Measurements from ENCODE around the gene PDZD4. TPM values are rescaled to one million over a fixed set of nuclear protein-coding genes. Genes with fewer than 3 reads are reported as not detected.
A peak's percentile ranks its signal among the peaks of the same experiment; 100 is the strongest.

PDZD4 gene
- total and polyA plus RNA-seq, 2 experiments from 2014 or later: 30.5 to 230 TPM

GRCh38 chrX:153862369-153863250 is 32.3 kb upstream of the PDZD4 start:
- Mint-ChIP-seq H3K27ac (no peak overlapping the region), H3K4me1 (peaks cover 18% of the 10 kb centered on the region), H3K27me3 (ENCODE audit: insufficient read depth, low read depth, poor library complexity) (peaks cover 7% of the 10 kb centered on the region), H3K9me3 (no peaks in the 10 kb centered on the region), H3K36me3 (ENCODE audit: low read depth) (peaks cover 17% of the 10 kb centered on the region), H3K4me3 (no peak overlapping the region)
- no peaks in the 10 kb centered on the region for H3K36me3 ChIP-seq (ENCODE audit: insufficient read depth)
- no peaks in the 10 kb centered on the region for H3K27me3 ChIP-seq (ENCODE audit: insufficient read depth)
- H3K9me2 ChIP-seq (ENCODE audit: insufficient read depth): no peaks in the 10 kb centered on the region
- no peak overlapping the region for H3K4me3 ChIP-seq
- H2AFZ ChIP-seq: no peak overlapping the region
- ATAC-seq (peak; percentile 10; the same call in 1 of the 3 replicates), DNase-seq (ENCODE audit: low spot score) (no peak)
- no peak overlapping the region for H3K4me2 ChIP-seq
- TF ChIP-seq NANOG (IDR thresholded peaks at IDR 0.05; ENCODE audit: borderline replicate concordance) (no peak), EZH2phosphoT487 (IDR thresholded peaks at IDR 0.05; ENCODE audit: unreplicated experiment) (no peak), EZH2 (IDR thresholded peaks at IDR 0.05; ENCODE audit: low read depth, unreplicated experiment) (no peak), ZNF114 (CRISPR knock-in tag; IDR thresholded peaks at IDR 0.05) (no peak), REST (IDR thresholded peaks at IDR 0.05; ENCODE audit: unreplicated experiment) (no peak), ETS1 (IDR thresholded peaks at IDR 0.05) (no peak), CTCF (conservative IDR thresholded peaks at IDR 0.05; ENCODE audit: low read depth in 2 of 2) (no peak), STAT1 (IDR thresholded peaks at IDR 0.05; ENCODE audit: unreplicated experiment) (no peak), JUNB (IDR thresholded peaks at IDR 0.05; ENCODE audit: unreplicated experiment) (no peak), ZNF331 (CRISPR knock-in tag; IDR thresholded peaks at IDR 0.05; ENCODE audit: low read depth) (no peak), POLR2AphosphoS5 (IDR thresholded peaks at IDR 0.05; ENCODE audit: low read depth) (no peak), ZNF462 (CRISPR knock-in tag; IDR thresholded peaks at IDR 0.05) (no peak), CREB1 (CRISPR knock-in tag; IDR thresholded peaks at IDR 0.05; ENCODE audit: low read depth) (no peak)
- no peaks in the 10 kb centered on the region; the same call in 1 of the 2 replicates for H3K4me1 ChIP-seq (ENCODE audit: insufficient read depth)
- no peaks in the 10 kb centered on the region for H4K20me1 ChIP-seq (replicated peaks; ENCODE audit: insufficient read depth)
- H3K27ac ChIP-seq (ENCODE audit: low read depth): no peak overlapping the region
- H3F3A ChIP-seq (replicated peaks; ENCODE audit: low read depth): no peaks in the 10 kb centered on the region
- no peaks in the 10 kb centered on the region for H3K79me2 ChIP-seq (replicated peaks; ENCODE audit: insufficient read depth)

All from GM23338 (cell line).